Measurements from ENCODE around the gene EML5. TPM values are rescaled to one million over a fixed set of nuclear protein-coding genes. Genes with fewer than 3 reads are reported as not detected.

The EML5 gene
- total and polyA plus RNA-seq, 2 of the 13 experiments (the other 11 are each of a cell fraction or from before 2014, with no cell fraction given), result 0.11 TPM; not detected in 1

DNA sequence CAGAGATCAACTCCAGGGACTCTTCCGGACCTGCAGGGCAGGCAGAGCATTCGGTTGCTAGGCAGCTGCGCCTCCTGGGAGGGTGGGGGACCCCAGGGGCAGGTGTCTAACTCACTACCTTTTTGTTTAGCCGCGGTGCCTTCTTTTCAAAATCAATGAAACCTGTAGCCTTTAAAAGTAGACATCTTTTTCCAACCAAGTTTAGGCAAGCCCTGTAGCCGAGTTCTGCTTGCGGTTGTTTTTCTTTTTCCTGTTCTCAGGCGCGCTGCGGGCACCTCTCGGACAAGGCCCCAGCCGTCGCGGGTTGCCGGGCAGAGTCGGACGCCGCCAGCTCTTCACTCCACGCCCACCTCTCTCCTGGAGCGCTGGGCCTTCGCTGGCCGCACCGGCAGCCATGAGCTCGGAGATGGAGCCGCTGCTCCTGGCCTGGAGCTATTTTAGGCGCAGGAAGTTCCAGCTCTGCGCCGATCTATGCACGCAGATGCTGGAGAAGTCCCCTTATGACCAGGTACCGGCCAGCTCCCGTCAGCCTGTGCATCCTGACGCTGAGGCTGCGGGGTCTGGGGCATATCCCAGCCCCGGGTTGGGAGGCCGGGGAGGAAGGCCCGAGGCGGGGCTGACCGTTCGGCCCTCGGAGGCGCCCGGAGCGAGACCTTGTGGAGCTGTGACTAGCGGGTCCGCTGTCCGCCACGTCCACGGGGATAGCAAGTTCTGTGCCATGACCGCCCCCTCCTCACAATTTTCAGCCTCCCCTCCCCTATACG, 31.7 kb upstream of the EML5 start, which contains the start of gene TTC8 (continued):
- TF ChIP-seq, protein P1, sequence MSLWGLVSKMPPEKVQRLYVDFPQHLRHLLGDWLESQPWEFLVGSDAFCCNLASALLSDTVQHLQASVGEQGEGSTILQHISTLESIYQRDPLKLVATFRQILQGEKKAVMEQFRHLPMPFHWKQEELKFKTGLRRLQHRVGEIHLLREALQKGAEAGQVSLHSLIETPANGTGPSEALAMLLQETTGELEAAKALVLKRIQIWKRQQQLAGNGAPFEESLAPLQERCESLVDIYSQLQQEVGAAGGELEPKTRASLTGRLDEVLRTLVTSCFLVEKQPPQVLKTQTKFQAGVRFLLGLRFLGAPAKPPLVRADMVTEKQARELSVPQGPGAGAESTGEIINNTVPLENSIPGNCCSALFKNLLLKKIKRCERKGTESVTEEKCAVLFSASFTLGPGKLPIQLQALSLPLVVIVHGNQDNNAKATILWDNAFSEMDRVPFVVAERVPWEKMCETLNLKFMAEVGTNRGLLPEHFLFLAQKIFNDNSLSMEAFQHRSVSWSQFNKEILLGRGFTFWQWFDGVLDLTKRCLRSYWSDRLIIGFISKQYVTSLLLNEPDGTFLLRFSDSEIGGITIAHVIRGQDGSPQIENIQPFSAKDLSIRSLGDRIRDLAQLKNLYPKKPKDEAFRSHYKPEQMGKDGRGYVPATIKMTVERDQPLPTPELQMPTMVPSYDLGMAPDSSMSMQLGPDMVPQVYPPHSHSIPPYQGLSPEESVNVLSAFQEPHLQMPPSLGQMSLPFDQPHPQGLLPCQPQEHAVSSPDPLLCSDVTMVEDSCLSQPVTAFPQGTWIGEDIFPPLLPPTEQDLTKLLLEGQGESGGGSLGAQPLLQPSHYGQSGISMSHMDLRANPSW (CRISPR knock-in tag; IDR thresholded peaks at IDR 0.05; ENCODE audit: borderline replicate concordance), result no peak
- TF ChIP-seq, protein P2, sequence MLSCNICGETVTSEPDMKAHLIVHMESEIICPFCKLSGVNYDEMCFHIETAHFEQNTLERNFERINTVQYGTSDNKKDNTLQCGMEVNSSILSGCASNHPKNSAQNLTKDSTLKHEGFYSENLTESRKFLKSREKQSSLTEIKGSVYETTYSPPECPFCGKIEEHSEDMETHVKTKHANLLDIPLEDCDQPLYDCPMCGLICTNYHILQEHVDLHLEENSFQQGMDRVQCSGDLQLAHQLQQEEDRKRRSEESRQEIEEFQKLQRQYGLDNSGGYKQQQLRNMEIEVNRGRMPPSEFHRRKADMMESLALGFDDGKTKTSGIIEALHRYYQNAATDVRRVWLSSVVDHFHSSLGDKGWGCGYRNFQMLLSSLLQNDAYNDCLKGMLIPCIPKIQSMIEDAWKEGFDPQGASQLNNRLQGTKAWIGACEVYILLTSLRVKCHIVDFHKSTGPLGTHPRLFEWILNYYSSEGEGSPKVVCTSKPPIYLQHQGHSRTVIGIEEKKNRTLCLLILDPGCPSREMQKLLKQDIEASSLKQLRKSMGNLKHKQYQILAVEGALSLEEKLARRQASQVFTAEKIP (CRISPR knock-in tag; IDR thresholded peaks at IDR 0.05; ENCODE audit: borderline replicate concordance), result no peak
- TF ChIP-seq ZNF652 (CRISPR knock-in tag; IDR thresholded peaks at IDR 0.05; ENCODE audit: borderline replicate concordance, low read depth) (no peak), JUND (CRISPR knock-in tag; IDR thresholded peaks at IDR 0.05) (no peak), E2F2 (CRISPR knock-in tag; IDR thresholded peaks at IDR 0.05; ENCODE audit: borderline replicate concordance) (no peak), FOSL1 (CRISPR knock-in tag; IDR thresholded peaks at IDR 0.05; ENCODE audit: borderline replicate concordance) (0 out of 2 replicates have a peak, but pooled peaks have one; percentile 15), IRF2 (CRISPR knock-in tag; IDR thresholded peaks at IDR 0.05) (0 out of 2 replicates have a peak, but pooled peaks have one; percentile 66), NFRKB (IDR thresholded peaks at IDR 0.05) (no peak), MAFF (IDR thresholded peaks at IDR 0.05; ENCODE audit: low read depth, low read length) (no peak), MAZ (IDR thresholded peaks at IDR 0.05; ENCODE audit: borderline replicate concordance, low read depth, low read length) (peak; percentile 67; the same call in 1 of the 2 replicates), MAZ (CRISPR knock-in tag; IDR thresholded peaks at IDR 0.05; ENCODE audit: low read depth) (peak; percentile 66), SSRP1 (CRISPR knock-in tag; IDR thresholded peaks at IDR 0.05) (no peak), ZBTB3 (CRISPR knock-in tag; IDR thresholded peaks at IDR 0.05; ENCODE audit: borderline replicate concordance, low read depth) (no peak), ZFP91 (CRISPR knock-in tag; IDR thresholded peaks at IDR 0.05; ENCODE audit: borderline replicate concordance) (peak; percentile 88; the same call in 1 of the 2 replicates), ZNF768 (CRISPR knock-in tag; IDR thresholded peaks at IDR 0.05) (peak; percentile 69; the same call in 1 of the 2 replicates), RELA (CRISPR knock-in tag; IDR thresholded peaks at IDR 0.05) (no peak), FOSL2 (CRISPR knock-in tag; IDR thresholded peaks at IDR 0.05) (peak; percentile 36; the same call in 1 of the 2 replicates), ZNF329 (CRISPR knock-in tag; IDR thresholded peaks at IDR 0.05; ENCODE audit: low read depth) (0 out of 2 replicates have a peak, but pooled peaks have one; percentile 39), GZF1 (CRISPR knock-in tag; IDR thresholded peaks at IDR 0.05) (peak; percentile 60; the same call in 1 of the 2 replicates), HDAC6 (IDR thresholded peaks at IDR 0.05; ENCODE audit: low read depth, low read length) (peak; percentile 97; the same call in 1 of the 2 replicates), TOPORS (CRISPR knock-in tag; IDR thresholded peaks at IDR 0.05) (no peak)
- TF ChIP-seq, protein P3, sequence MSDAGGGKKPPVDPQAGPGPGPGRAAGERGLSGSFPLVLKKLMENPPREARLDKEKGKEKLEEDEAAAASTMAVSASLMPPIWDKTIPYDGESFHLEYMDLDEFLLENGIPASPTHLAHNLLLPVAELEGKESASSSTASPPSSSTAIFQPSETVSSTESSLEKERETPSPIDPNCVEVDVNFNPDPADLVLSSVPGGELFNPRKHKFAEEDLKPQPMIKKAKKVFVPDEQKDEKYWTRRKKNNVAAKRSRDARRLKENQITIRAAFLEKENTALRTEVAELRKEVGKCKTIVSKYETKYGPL (CRISPR knock-in tag; IDR thresholded peaks at IDR 0.05), result no peak
